Measurements from ENCODE around the gene SASH1.

DNA sequence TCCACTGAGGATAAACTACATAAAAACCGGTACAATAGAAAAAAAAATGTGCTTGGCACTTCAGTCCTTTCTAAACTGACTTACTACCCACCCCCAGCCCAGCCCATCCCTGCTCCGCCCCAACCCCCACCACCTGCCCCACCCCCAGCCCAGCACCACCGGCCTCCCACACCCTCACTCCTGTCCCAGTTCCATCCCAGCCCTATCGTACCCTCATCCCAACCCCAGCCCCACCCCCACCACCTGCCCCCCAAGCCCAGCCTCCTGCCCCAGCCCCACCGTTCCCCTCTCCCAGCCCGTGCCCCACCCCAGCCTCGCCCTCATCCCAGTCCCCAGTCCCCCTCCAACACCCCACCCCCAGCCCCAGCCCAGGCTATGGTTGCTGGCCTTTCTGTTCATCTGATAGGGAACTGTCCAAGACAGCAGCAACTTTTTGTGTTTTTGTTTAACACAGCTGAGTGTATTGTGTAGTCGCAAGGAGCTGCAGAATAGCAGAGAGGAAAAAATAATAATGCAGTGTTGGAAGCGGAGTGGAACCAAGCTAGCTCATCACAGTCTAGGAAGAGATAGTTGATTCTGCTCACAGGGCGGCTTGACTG is 61.9 kb downstream of the SASH1 start:
- TF ChIP-seq, protein P1, sequence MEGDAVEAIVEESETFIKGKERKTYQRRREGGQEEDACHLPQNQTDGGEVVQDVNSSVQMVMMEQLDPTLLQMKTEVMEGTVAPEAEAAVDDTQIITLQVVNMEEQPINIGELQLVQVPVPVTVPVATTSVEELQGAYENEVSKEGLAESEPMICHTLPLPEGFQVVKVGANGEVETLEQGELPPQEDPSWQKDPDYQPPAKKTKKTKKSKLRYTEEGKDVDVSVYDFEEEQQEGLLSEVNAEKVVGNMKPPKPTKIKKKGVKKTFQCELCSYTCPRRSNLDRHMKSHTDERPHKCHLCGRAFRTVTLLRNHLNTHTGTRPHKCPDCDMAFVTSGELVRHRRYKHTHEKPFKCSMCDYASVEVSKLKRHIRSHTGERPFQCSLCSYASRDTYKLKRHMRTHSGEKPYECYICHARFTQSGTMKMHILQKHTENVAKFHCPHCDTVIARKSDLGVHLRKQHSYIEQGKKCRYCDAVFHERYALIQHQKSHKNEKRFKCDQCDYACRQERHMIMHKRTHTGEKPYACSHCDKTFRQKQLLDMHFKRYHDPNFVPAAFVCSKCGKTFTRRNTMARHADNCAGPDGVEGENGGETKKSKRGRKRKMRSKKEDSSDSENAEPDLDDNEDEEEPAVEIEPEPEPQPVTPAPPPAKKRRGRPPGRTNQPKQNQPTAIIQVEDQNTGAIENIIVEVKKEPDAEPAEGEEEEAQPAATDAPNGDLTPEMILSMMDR (IDR thresholded peaks at IDR 0.05; ENCODE audit: insufficient read depth, low read length, poor library complexity, severe bottlenecking) = no peak
- TF ChIP-seq EZH2phosphoT487 (conservative IDR thresholded peaks at IDR 0.05; ENCODE audit: low read length) = no peak

Measured in SU-DHL-6 (cell line).